K562 (cell line): Measurements from ENCODE around the gene PGF. TPM values are rescaled to one million over a fixed set of nuclear protein-coding genes. Genes with fewer than 3 reads are reported as not detected.

ENCODE experiments used
- polyA plus RNA-seq, 8 experiments: library from polyadenylated mRNA; depleted of rRNA in 4 of 8; stranded (reverse) in 5 of 8; unstranded in 3 of 8; fragments of >200 nt; fragmentation: Nextera tagmentation in 2 of 8; fragmentation: Illumina TruSeq in 1 of 8; extraction: Ambion mirVana in 2 of 8; extraction: Trizol in 1 of 8; gene quantifications; 2 replicates each; pipeline versions ENCODE4 v1.2.1 to v1.2.3, GENCODE V29; 2011 to 2014; ENCODE audit warnings: inconsistent platforms in 1 of 8, missing spikeins in 1 of 8
- total RNA-seq, 7 experiments: library from RNA; depleted of rRNA in 6 of 7; stranded (reverse); fragments of >200 nt in 6 of 7; fragmentation: Illumina TruSeq in 2 of 7; extraction: Trizol in 2 of 7; gene quantifications; 2 replicates each; pipeline versions ENCODE4 v1.2.1 to v1.2.3, GENCODE V29; 2011 to 2021; ENCODE audit warnings: low replicate concordance in 1 of 7

The PGF gene
- total and polyA plus RNA-seq, 9 of the 15 experiments (the other 6 are each of a cell fraction or from before 2014, with no cell fraction given), result 0.04 to 0.44 (median 0.18) TPM

Other genes with a start within 250 kb of the PGF start
Only the 7 nearest of the 12 such genes appear.
- not detected in 2 replicates for gene PROX2, start 79.5 kb downstream of the PGF start, total RNA-seq (2014; rRNA removed)
- not detected in 2 replicates for gene PROX2, start 79.5 kb downstream of the PGF start, total RNA-seq (2014; rRNA removed; fragmentation: Illumina TruSeq; extraction: Trizol)
- gene PROX2, start 79.5 kb downstream of the PGF start, total RNA-seq (2015; rRNA removed; fragmentation: Illumina TruSeq; extraction: Trizol), result not detected in 2 replicates
- gene PROX2, start 79.5 kb downstream of the PGF start, total RNA-seq (2021), result not detected in 2 replicates
- gene PROX2, start 79.5 kb downstream of the PGF start, polyA plus RNA-seq (2011; rRNA removed), result not detected in 2 replicates
- gene PROX2, start 79.5 kb downstream of the PGF start, polyA plus RNA-seq (2014; fragmentation: Illumina TruSeq; extraction: Trizol), result not detected in 2 replicates
- gene PROX2, start 79.5 kb downstream of the PGF start, polyA plus RNA-seq (2014; fragmentation: Nextera tagmentation; extraction: Ambion mirVana), result not detected
- not detected in 2 replicates for gene PROX2, start 79.5 kb downstream of the PGF start, polyA plus RNA-seq (2014; rRNA removed)
- gene DLST, start 73.7 kb downstream of the PGF start, total RNA-seq (2014; rRNA removed), result 28.8 and 32.3 TPM in 2 replicates
- gene DLST, start 73.7 kb downstream of the PGF start, total RNA-seq (2014; rRNA removed; fragmentation: Illumina TruSeq; extraction: Trizol), result 45.1 and 45.4 TPM in 2 replicates
- 37.2 and 38.7 TPM in 2 replicates for gene DLST, start 73.7 kb downstream of the PGF start, total RNA-seq (2015; rRNA removed; fragmentation: Illumina TruSeq; extraction: Trizol)
- 61.3 and 67.5 TPM in 2 replicates for gene DLST, start 73.7 kb downstream of the PGF start, total RNA-seq (2021)
- gene DLST, start 73.7 kb downstream of the PGF start, polyA plus RNA-seq (2011; rRNA removed), result 73.5 and 73.7 TPM in 2 replicates
- gene DLST, start 73.7 kb downstream of the PGF start, polyA plus RNA-seq (2014; fragmentation: Illumina TruSeq; extraction: Trizol), result 65.2 and 70.0 TPM in 2 replicates
- 1 to 10 TPM; 3.0 to 9.0 TPM for gene DLST, start 73.7 kb downstream of the PGF start, polyA plus RNA-seq (2014; fragmentation: Nextera tagmentation; extraction: Ambion mirVana)
- 50.4 and 60.0 TPM in 2 replicates for gene DLST, start 73.7 kb downstream of the PGF start, polyA plus RNA-seq (2014; rRNA removed)
- 10.6 and 11.1 TPM in 2 replicates for gene RPS6KL1, start 32.3 kb downstream of the PGF start, total RNA-seq (2014; rRNA removed)
- 8.1 and 8.2 TPM in 2 replicates for gene RPS6KL1, start 32.3 kb downstream of the PGF start, total RNA-seq (2014; rRNA removed; fragmentation: Illumina TruSeq; extraction: Trizol)
- gene RPS6KL1, start 32.3 kb downstream of the PGF start, total RNA-seq (2015; rRNA removed; fragmentation: Illumina TruSeq; extraction: Trizol), result 5.7 and 5.8 TPM in 2 replicates
- gene RPS6KL1, start 32.3 kb downstream of the PGF start, total RNA-seq (2021), result 13.6 and 15.5 TPM in 2 replicates
- 6.8 and 8.3 TPM in 2 replicates for gene RPS6KL1, start 32.3 kb downstream of the PGF start, polyA plus RNA-seq (2011; rRNA removed)
- gene RPS6KL1, start 32.3 kb downstream of the PGF start, polyA plus RNA-seq (2014; fragmentation: Illumina TruSeq; extraction: Trizol), result 7.7 and 8.6 TPM in 2 replicates
- gene RPS6KL1, start 32.3 kb downstream of the PGF start, polyA plus RNA-seq (2014; fragmentation: Nextera tagmentation; extraction: Ambion mirVana), result 1 to 10 TPM in 1 of 2 experiments, under 1 TPM in 1; 0.91 to 1.8 TPM
- 10.2 and 11.6 TPM in 2 replicates for gene RPS6KL1, start 32.3 kb downstream of the PGF start, polyA plus RNA-seq (2014; rRNA removed)
- gene EIF2B2, start 47.3 kb upstream of the PGF start, total RNA-seq (2014; rRNA removed), result 53.3 and 65.7 TPM in 2 replicates
- gene EIF2B2, start 47.3 kb upstream of the PGF start, total RNA-seq (2014; rRNA removed; fragmentation: Illumina TruSeq; extraction: Trizol), result 29.1 and 29.3 TPM in 2 replicates
- gene EIF2B2, start 47.3 kb upstream of the PGF start, total RNA-seq (2015; rRNA removed; fragmentation: Illumina TruSeq; extraction: Trizol), result 28.3 and 31.8 TPM in 2 replicates
- gene EIF2B2, start 47.3 kb upstream of the PGF start, total RNA-seq (2021), result 38.9 and 39.5 TPM in 2 replicates
- 94.1 and 95.6 TPM in 2 replicates for gene EIF2B2, start 47.3 kb upstream of the PGF start, polyA plus RNA-seq (2011; rRNA removed)
- 52.4 and 55.6 TPM in 2 replicates for gene EIF2B2, start 47.3 kb upstream of the PGF start, polyA plus RNA-seq (2014; fragmentation: Illumina TruSeq; extraction: Trizol)
- gene EIF2B2, start 47.3 kb upstream of the PGF start, polyA plus RNA-seq (2014; fragmentation: Nextera tagmentation; extraction: Ambion mirVana), result 10 to 100 TPM; 10.6 to 16.1 TPM
- gene EIF2B2, start 47.3 kb upstream of the PGF start, polyA plus RNA-seq (2014; rRNA removed), result 58.7 and 68.3 TPM in 2 replicates
- gene MLH3, start 95.9 kb upstream of the PGF start, total RNA-seq (2014; rRNA removed), result 5.9 and 8.0 TPM in 2 replicates
- gene MLH3, start 95.9 kb upstream of the PGF start, total RNA-seq (2014; rRNA removed; fragmentation: Illumina TruSeq; extraction: Trizol), result 14.5 and 16.7 TPM in 2 replicates
- 14.5 and 15.3 TPM in 2 replicates for gene MLH3, start 95.9 kb upstream of the PGF start, total RNA-seq (2015; rRNA removed; fragmentation: Illumina TruSeq; extraction: Trizol)
- 8.8 and 12.0 TPM in 2 replicates for gene MLH3, start 95.9 kb upstream of the PGF start, total RNA-seq (2021)
- gene MLH3, start 95.9 kb upstream of the PGF start, polyA plus RNA-seq (2011; rRNA removed), result 8.7 and 11.9 TPM in 2 replicates
- gene MLH3, start 95.9 kb upstream of the PGF start, polyA plus RNA-seq (2014; fragmentation: Illumina TruSeq; extraction: Trizol), result 8.6 TPM in 2 replicates
- 10 to 100 TPM in 1 of 2 experiments, 1 to 10 TPM in 1; 6.8 to 10.7 TPM for gene MLH3, start 95.9 kb upstream of the PGF start, polyA plus RNA-seq (2014; fragmentation: Nextera tagmentation; extraction: Ambion mirVana)
- 4.6 and 6.1 TPM in 2 replicates for gene MLH3, start 95.9 kb upstream of the PGF start, polyA plus RNA-seq (2014; rRNA removed)
- gene ACYP1, start 108.4 kb upstream of the PGF start, total RNA-seq (2014; rRNA removed), result 37.7 and 57.6 TPM in 2 replicates
- 45.8 and 55.9 TPM in 2 replicates for gene ACYP1, start 108.4 kb upstream of the PGF start, total RNA-seq (2014; rRNA removed; fragmentation: Illumina TruSeq; extraction: Trizol)
- 35.3 and 35.5 TPM in 2 replicates for gene ACYP1, start 108.4 kb upstream of the PGF start, total RNA-seq (2015; rRNA removed; fragmentation: Illumina TruSeq; extraction: Trizol)
- 19.9 and 23.3 TPM in 2 replicates for gene ACYP1, start 108.4 kb upstream of the PGF start, total RNA-seq (2021)
- gene ACYP1, start 108.4 kb upstream of the PGF start, polyA plus RNA-seq (2011; rRNA removed), result 47.2 and 67.6 TPM in 2 replicates
- 52.3 and 54.1 TPM in 2 replicates for gene ACYP1, start 108.4 kb upstream of the PGF start, polyA plus RNA-seq (2014; fragmentation: Illumina TruSeq; extraction: Trizol)
- 100 to 1,000 TPM; 105 to 113 TPM for gene ACYP1, start 108.4 kb upstream of the PGF start, polyA plus RNA-seq (2014; fragmentation: Nextera tagmentation; extraction: Ambion mirVana)
- gene ACYP1, start 108.4 kb upstream of the PGF start, polyA plus RNA-seq (2014; rRNA removed), result 69.0 and 97.2 TPM in 2 replicates
- gene ZC2HC1C, start 114.0 kb upstream of the PGF start, total RNA-seq (2014; rRNA removed), result 5.1 and 8.8 TPM in 2 replicates
- gene ZC2HC1C, start 114.0 kb upstream of the PGF start, total RNA-seq (2014; rRNA removed; fragmentation: Illumina TruSeq; extraction: Trizol), result 6.6 and 7.9 TPM in 2 replicates
- 6.2 and 8.5 TPM in 2 replicates for gene ZC2HC1C, start 114.0 kb upstream of the PGF start, total RNA-seq (2015; rRNA removed; fragmentation: Illumina TruSeq; extraction: Trizol)
- gene ZC2HC1C, start 114.0 kb upstream of the PGF start, total RNA-seq (2021), result 4.7 and 6.3 TPM in 2 replicates
- 4.3 and 8.4 TPM in 2 replicates for gene ZC2HC1C, start 114.0 kb upstream of the PGF start, polyA plus RNA-seq (2011; rRNA removed)
- 7.7 and 7.9 TPM in 2 replicates for gene ZC2HC1C, start 114.0 kb upstream of the PGF start, polyA plus RNA-seq (2014; fragmentation: Illumina TruSeq; extraction: Trizol)
- 1 to 10 TPM; 7.0 to 9.2 TPM for gene ZC2HC1C, start 114.0 kb upstream of the PGF start, polyA plus RNA-seq (2014; fragmentation: Nextera tagmentation; extraction: Ambion mirVana)
- gene ZC2HC1C, start 114.0 kb upstream of the PGF start, polyA plus RNA-seq (2014; rRNA removed), result 3.7 and 6.7 TPM in 2 replicates